NT2/D1 (cell line): ENCODE results near the gene ZFHX3.

Experiments used
- YY1 ChIP-seq: IDR thresholded peaks from 2 replicates; pipeline ENCODE4 v1.6.1; 2011; ENCODE audit not compliant: insufficient read length, insufficient read depth
- ZNF274 ChIP-seq: IDR thresholded peaks from 2 replicates; pipeline ENCODE4 v1.6.1; 2011; ENCODE audit warnings: mild to moderate bottlenecking, low read depth, low read length

- TF ChIP-seq ZNF274 (no peak), YY1 (no peak)
Observed at GRCh38 chr16:72927199-72928089, 120.5 kb downstream of the ZFHX3 start.
